ENCODE data around the gene PGGHG. TPM values are rescaled to one million over a fixed set of nuclear protein-coding genes. Genes with fewer than 3 reads are reported as not detected.

Gene PGGHG
- polyA plus RNA-seq, 3 donors: 1.6 to 82.9 (median 2.1) TPM

DNA sequence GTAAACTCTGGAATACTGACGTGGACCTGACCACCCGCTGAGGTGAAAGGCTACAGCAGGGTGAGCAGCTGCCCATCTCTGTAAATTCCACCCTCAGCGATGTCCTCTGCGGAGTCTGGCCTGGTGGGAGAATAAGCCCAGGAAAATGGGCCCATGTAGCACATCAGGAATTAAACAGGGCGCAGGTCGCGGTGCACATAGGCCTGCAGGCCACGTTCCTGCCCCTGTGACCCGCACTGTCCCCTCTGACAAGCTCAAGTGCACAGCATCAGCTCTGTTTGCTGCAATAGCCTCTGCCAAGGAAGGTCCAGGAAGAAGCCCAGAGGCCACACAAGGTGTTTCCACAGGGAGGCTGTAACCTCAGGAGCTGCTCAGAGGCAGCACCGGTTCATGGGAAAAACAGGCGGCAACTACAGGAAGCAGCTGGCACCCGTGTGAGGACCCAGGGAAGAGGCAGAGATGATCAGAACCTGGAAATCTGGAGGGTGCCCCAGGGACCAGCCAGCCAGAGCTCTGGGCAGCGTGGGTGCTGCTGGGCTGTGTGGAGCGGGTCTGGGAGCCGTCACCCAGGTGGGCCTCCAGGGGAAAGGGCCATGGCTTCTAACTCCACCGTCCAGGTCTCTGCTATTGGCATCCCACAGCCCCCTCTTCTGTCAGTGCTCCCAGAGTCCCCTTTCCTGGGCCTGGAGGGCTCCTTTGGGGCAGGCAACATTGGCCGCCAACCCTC is 17.9 kb downstream of the PGGHG start:
- H3K27ac ChIP-seq (ENCODE audit: low read depth in 1 of 2, low read length in 2 of 2): peak overlapping the region in 1 of 2 donors; percentile 41
- no peak overlapping the region for H3K9ac ChIP-seq (ENCODE audit: insufficient read depth, low read length, poor library complexity, severe bottlenecking)
- peaks cover 36 to 55% of the 10 kb centered on the region in 2 donors for H3K4me1 ChIP-seq (ENCODE audit: control insufficient read depth in 1 of 2, insufficient read depth in 2 of 2, low read length in 2 of 2)

More for the DNA sequence above, 17.9 kb downstream of the PGGHG start:
- Histone ChIP-seq H2AFZ (ENCODE audit: insufficient read depth, low read depth, low read length, poor library complexity, severe bottlenecking) (no peak overlapping the region), H3K36me3 (replicated peaks in 1 of 2; ENCODE audit: control insufficient read depth in 1 of 2, insufficient read depth in 2 of 2, low read length in 2 of 2) (no peaks in the 10 kb centered on the region), H3K4me2 (replicated peaks; ENCODE audit: extremely low read depth, low read length, poor library complexity, severe bottlenecking) (no peak overlapping the region), H3K79me2 (ENCODE audit: insufficient read depth, low read length) (peaks cover 15% of the 10 kb centered on the region), H3K9me3 (replicated peaks in 1 of 2; ENCODE audit: control insufficient read depth in 1 of 2, insufficient read depth in 1 of 2, low read length in 2 of 2) (no peaks in the 10 kb centered on the region), H3K4me3 (replicated peaks in 1 of 3; ENCODE audit: low read depth in 2 of 3, low read length in 3 of 3) (no peak overlapping the region), H4K20me1 (ENCODE audit: insufficient read depth, low read length) (no peaks in the 10 kb centered on the region), H3K27me3 (ENCODE audit: control insufficient read depth in 2 of 2, insufficient read depth in 2 of 2, low read length in 2 of 2) (peaks cover 0 to 8% of the 10 kb centered on the region in 2 donors)
- intact Hi-C loops (cut with micrococcal nuclease): loop anchor here (2.0 to 10.0 kb wide), 4 partner anchors 14 to 55 kb away; partner anchors contain the start of gene IFITM3 (in 1 of the 2)
- no peak for DNase-seq
- 82% methylated on average over 17 of the region's 17 CpGs for WGBS (ENCODE audit: insufficient coverage)
- H3K9me3 Mint-ChIP-seq: peaks cover 0 to 4% (median 0%) of the 10 kb centered on the region in 7 donors
- H3K36me3 Mint-ChIP-seq: peaks cover 5 to 7% of the 10 kb centered on the region in 2 donors
- peaks cover 44% of the 10 kb centered on the region for H3K4me1 Mint-ChIP-seq
- H3K27ac Mint-ChIP-seq: peak overlapping the region in 1 of 7 donors; percentile 91
- H3K4me3 Mint-ChIP-seq: no peak overlapping the region
- TF ChIP-seq, protein P1, sequence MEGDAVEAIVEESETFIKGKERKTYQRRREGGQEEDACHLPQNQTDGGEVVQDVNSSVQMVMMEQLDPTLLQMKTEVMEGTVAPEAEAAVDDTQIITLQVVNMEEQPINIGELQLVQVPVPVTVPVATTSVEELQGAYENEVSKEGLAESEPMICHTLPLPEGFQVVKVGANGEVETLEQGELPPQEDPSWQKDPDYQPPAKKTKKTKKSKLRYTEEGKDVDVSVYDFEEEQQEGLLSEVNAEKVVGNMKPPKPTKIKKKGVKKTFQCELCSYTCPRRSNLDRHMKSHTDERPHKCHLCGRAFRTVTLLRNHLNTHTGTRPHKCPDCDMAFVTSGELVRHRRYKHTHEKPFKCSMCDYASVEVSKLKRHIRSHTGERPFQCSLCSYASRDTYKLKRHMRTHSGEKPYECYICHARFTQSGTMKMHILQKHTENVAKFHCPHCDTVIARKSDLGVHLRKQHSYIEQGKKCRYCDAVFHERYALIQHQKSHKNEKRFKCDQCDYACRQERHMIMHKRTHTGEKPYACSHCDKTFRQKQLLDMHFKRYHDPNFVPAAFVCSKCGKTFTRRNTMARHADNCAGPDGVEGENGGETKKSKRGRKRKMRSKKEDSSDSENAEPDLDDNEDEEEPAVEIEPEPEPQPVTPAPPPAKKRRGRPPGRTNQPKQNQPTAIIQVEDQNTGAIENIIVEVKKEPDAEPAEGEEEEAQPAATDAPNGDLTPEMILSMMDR (IDR thresholded peaks at IDR 0.05): no peak
- peaks cover 9 to 20% (median 13%) of the 10 kb centered on the region in 3 donors for H3K27me3 Mint-ChIP-seq (ENCODE audit: low read depth in 3 of 3)

Data from CD14-positive monocyte (primary cell).